Endothelial cell (in vitro differentiated cells): Measurements from ENCODE around the gene CARD11. TPM values are rescaled to one million over a fixed set of nuclear protein-coding genes. Genes with fewer than 3 reads are reported as not detected.

ENCODE experiments used
- DNase-seq: peaks from one replicate; pipeline ENCODE4 v3.0.0; 2021; ENCODE audit warnings: low spot score
- H3K27ac Mint-ChIP-seq: one replicate; pipeline ENCODE4 v1.8.0; 2021; ENCODE audit warnings: mixed read lengths, inconsistent platforms; ENCODE audit not compliant: unreplicated experiment
- H3K27me3 Mint-ChIP-seq: one replicate; pipeline ENCODE4 v1.8.0; 2021; ENCODE audit warnings: mild to moderate bottlenecking, moderate library complexity, mixed read lengths, inconsistent platforms; ENCODE audit not compliant: unreplicated experiment
- H3K36me3 Mint-ChIP-seq: one replicate; pipeline ENCODE4 v1.8.0; 2021; ENCODE audit warnings: mild to moderate bottlenecking, low read depth, mixed read lengths, inconsistent platforms; ENCODE audit not compliant: unreplicated experiment
- H3K4me1 Mint-ChIP-seq: one replicate; pipeline ENCODE4 v1.8.0; 2021; ENCODE audit warnings: mild to moderate bottlenecking, mixed read lengths, inconsistent platforms; ENCODE audit not compliant: unreplicated experiment
- H3K4me3 Mint-ChIP-seq: one replicate; pipeline ENCODE4 v1.8.0; 2021; ENCODE audit warnings: mild to moderate bottlenecking, mixed read lengths, inconsistent platforms; ENCODE audit not compliant: unreplicated experiment
- H3K9me3 Mint-ChIP-seq: one replicate; pipeline ENCODE4 v1.8.0; 2021; ENCODE audit warnings: mixed read lengths, inconsistent platforms; ENCODE audit not compliant: unreplicated experiment
- total RNA-seq: library from RNA; stranded (reverse); fragmentation: NEBNext Ultra II Directional; extraction: Animal tissue kit (Norgen Biotek cat#: 25700); gene quantifications from one replicate; pipeline ENCODE4 v1.2.1, GENCODE V29; 2021; ENCODE audit not compliant: unreplicated experiment
- TF ChIP-seq, protein P1 (sequence below): fragments of 200-600 bp; sonication (generic); IDR thresholded peaks from one replicate; pipeline ENCODE4 v1.5.0; 2021; ENCODE audit warnings: antibody characterized with exemption; ENCODE audit not compliant: unreplicated experiment

Gene CARD11
- total RNA-seq, 1 donor from 2014 or later: 3.9 TPM

DNA sequence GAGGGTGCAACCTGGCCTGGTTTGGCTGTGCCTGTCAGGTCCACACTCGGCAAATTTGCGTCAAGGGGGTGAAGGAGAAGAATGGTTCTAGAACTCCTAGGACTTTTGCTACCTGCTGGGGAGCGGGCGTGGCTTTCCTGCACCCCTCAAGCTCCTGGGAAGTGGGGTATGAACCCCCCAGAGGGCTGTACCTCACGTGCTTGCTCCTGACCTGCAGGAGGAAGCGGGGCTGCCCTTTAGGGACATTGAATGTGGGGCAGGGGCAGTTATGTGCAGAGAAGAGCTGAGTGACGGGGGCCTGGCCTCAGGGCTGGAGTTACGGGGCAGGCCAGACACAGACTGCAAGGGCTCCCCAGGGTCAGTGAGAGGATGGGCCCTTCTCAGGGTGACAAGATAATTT lies 138.2 kb downstream of the CARD11 start:
- H3K27me3 Mint-ChIP-seq: peaks cover 4% of the 10 kb centered on the region
- no peaks in the 10 kb centered on the region for H3K4me1 Mint-ChIP-seq
- no peak overlapping the region for H3K4me3 Mint-ChIP-seq
- H3K36me3 Mint-ChIP-seq: peaks cover 3% of the 10 kb centered on the region
- DNase-seq: no peak
- no peaks in the 10 kb centered on the region for H3K9me3 Mint-ChIP-seq
- no peak overlapping the region for H3K27ac Mint-ChIP-seq
- TF ChIP-seq, protein P1, sequence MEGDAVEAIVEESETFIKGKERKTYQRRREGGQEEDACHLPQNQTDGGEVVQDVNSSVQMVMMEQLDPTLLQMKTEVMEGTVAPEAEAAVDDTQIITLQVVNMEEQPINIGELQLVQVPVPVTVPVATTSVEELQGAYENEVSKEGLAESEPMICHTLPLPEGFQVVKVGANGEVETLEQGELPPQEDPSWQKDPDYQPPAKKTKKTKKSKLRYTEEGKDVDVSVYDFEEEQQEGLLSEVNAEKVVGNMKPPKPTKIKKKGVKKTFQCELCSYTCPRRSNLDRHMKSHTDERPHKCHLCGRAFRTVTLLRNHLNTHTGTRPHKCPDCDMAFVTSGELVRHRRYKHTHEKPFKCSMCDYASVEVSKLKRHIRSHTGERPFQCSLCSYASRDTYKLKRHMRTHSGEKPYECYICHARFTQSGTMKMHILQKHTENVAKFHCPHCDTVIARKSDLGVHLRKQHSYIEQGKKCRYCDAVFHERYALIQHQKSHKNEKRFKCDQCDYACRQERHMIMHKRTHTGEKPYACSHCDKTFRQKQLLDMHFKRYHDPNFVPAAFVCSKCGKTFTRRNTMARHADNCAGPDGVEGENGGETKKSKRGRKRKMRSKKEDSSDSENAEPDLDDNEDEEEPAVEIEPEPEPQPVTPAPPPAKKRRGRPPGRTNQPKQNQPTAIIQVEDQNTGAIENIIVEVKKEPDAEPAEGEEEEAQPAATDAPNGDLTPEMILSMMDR: no peak

DNA sequence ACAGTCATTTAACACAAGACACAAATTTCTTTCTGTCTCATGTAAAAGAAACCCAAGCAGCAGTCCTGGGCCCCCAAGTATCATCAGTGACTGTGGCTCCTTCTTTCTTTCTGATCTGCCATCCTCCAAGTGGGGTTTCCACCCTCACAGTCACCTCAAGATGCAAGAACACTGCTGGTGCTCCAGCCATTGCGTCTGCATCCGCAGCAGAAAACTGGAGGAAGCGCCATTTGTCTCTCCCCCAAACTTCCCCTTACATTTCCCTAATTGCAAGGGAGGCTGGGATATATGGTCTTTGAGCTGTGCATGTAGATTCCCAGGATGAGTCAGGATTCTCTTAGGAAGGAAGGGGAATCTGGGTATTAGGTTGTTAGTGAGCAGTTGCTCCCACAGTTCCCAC lies 138.6 kb downstream of the CARD11 start:
- TF ChIP-seq, protein P1: no peak
- Mint-ChIP-seq H3K27ac (no peak overlapping the region), H3K36me3 (peaks cover 3% of the 10 kb centered on the region), H3K4me3 (no peak overlapping the region), H3K27me3 (peaks cover 4% of the 10 kb centered on the region), H3K4me1 (no peaks in the 10 kb centered on the region), H3K9me3 (no peaks in the 10 kb centered on the region)
- DNase-seq: no peak

DNA sequence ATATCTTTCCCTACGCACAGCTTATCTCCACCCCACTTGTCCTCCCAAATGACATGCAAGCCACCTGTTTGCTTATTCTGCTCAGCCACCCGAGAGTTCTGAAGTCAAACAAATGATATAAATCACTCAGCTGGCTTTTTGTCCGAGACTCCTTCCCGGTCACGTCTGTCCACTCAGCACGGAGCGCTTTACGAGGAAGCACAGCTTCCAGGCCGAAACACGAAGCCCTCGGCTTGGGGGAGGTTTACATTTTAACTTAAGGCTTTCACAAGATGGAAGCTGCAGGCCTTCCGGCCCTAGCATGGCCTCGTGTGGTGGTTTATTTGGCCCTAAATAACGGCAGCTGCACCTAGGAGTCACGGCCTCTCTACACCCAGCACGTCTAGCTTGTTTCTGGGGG lies 139.5 kb downstream of the CARD11 start:
- H3K27me3 Mint-ChIP-seq: peaks cover 4% of the 10 kb centered on the region
- no peak overlapping the region for H3K4me3 Mint-ChIP-seq
- TF ChIP-seq, protein P1: no peak
- H3K9me3 Mint-ChIP-seq: no peaks in the 10 kb centered on the region
- H3K4me1 Mint-ChIP-seq: no peaks in the 10 kb centered on the region
- H3K36me3 Mint-ChIP-seq: peaks cover 3% of the 10 kb centered on the region
- no peak for DNase-seq
- no peak overlapping the region for H3K27ac Mint-ChIP-seq

DNA sequence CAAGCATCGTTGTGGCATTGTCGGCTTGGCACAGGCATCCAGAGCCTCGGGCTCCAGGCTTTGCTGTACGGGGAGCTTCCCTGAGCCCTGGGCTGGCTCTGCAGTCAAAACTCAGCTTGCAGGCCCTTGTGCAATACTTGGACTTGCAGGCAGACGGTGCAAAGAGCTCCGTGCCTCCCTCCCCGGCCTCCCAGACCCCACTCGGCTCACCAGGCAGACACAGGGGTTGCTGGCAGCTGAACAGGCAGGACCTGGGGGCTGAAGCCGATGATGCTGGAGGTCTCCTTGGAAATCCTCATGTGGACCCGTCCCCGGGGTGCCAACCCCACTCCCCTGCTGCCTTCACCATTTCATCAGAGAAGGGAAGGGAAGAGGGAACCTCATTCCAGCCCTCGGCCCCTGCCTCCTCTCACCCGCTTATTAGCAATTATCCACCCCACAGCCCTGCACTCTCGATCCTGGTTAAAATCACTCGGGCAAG lies 139.9 kb downstream of the CARD11 start:
- TF ChIP-seq, protein P1: no peak
- H3K27me3 Mint-ChIP-seq: peaks cover 4% of the 10 kb centered on the region
- DNase-seq: no peak
- peaks cover 3% of the 10 kb centered on the region for H3K36me3 Mint-ChIP-seq
- no peak overlapping the region for H3K4me3 Mint-ChIP-seq
- H3K9me3 Mint-ChIP-seq: no peaks in the 10 kb centered on the region
- no peak overlapping the region for H3K27ac Mint-ChIP-seq
- H3K4me1 Mint-ChIP-seq: no peaks in the 10 kb centered on the region

DNA sequence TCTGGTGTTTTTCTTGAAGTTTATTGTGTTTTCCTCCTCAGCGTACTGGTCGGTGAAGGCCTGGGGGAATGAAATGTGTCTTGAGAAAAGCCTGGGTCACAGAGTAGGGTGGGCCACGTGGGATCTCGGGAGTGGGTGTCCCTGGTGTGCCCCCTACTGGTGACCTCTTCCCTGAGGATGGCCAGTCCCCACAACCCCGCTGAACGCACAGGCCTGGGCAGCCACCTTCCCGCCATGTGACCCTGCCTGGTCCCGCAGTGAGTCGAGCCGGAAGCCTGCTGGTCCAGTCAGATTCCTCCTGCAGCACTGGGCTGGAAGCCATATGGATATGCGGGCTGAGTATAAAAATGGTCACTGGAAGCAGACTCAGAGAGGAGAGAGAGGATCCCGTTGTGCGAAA lies 146.6 kb downstream of the CARD11 start:
- no peaks in the 10 kb centered on the region for H3K9me3 Mint-ChIP-seq
- H3K36me3 Mint-ChIP-seq: no peaks in the 10 kb centered on the region
- no peak overlapping the region for H3K27ac Mint-ChIP-seq
- H3K4me3 Mint-ChIP-seq: no peak overlapping the region
- TF ChIP-seq, protein P1: peak; percentile 35
- H3K27me3 Mint-ChIP-seq: peaks cover 5% of the 10 kb centered on the region
- H3K4me1 Mint-ChIP-seq: no peaks in the 10 kb centered on the region
- DNase-seq: no peak
